HG03342 (cell line): Measurements from ENCODE around the gene LCNL1.

Experiments
- ATAC-seq: cut with Tn5 transposase; IDR thresholded peaks from one replicate; pipeline ENCODE4 v1.9.1; 2021; ENCODE audit warnings: mild to moderate bottlenecking, moderate library complexity; ENCODE audit not compliant: unreplicated experiment

LCNL1 gene

DNA sequence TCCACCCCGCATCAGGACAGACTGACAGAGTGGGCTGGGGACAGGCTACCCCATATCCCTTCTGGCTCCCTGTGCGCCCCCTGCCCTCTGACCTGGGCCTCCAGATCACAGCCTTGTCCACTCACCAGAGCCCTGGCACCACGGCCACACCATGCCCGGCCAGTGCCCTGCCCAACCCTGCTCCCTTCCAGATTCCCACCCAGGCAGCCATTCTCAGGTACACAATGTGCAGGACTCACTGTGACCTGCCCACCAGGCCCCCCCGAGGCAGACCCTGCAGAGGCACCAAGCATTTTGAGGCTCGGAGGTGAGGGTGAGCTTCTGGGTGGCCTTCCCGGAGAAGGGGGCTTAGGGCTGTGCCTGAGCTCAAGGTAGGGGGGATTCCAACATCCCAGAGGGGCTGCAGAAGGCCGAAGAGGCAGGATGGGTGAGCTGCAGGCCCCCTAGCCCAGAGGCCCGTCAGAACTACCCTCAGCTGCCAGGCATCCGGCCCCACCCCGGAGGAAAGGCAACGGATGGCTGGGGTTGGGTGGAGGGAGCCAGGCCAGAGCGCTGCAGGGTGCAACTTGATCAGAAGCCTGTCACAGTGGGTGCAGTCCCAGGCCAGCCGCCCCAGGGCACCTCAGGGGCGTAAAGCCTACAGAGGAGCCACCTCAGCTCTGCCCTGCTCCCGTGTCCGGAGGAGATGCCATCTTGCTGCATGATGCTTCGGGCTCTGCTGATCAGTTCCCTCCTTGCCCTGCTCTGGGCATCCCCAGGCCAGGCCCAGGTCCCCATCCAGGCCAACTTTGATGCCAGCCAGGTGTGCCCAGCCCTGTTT, at the start of gene LCNL1:
LCNL1 (plus strand) TSS at position 762 of the 820 bp plus-strand sequence. CDS start 594 bp downstream, outside the sequence.
- ATAC-seq = no peak

- no peak for ATAC-seq
These were observed 48.5 kb upstream of the LCNL1 start for GRCh38 chr9:136934277-136934676.

DNA sequence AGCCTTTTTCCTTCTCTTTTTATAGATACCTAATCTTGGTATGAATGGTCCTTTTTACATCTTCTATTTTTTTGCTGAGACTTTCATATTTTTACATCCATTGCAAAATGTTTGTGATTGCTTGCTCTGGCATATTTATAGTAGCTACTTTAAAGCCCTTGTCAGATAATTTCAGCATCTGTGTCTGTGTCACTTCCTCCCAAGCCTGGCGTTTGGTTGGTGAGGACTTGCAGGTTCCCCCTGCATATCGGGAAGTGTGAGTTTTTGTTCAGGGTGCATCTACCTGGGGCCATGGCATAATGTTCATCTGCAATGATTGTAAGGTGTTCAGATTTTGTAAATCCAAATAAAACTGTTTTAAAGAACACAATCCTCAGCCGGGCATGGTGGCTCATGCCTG, 47.1 kb upstream of the LCNL1 start:
- no peak for ATAC-seq

GRCh38 chr9:136936645-136937170, 46.1 kb upstream of the LCNL1 start:
- no peak for ATAC-seq

GRCh38 chr9:136937186-136938001, 45.4 kb upstream of the LCNL1 start:
- no peak for ATAC-seq

DNA sequence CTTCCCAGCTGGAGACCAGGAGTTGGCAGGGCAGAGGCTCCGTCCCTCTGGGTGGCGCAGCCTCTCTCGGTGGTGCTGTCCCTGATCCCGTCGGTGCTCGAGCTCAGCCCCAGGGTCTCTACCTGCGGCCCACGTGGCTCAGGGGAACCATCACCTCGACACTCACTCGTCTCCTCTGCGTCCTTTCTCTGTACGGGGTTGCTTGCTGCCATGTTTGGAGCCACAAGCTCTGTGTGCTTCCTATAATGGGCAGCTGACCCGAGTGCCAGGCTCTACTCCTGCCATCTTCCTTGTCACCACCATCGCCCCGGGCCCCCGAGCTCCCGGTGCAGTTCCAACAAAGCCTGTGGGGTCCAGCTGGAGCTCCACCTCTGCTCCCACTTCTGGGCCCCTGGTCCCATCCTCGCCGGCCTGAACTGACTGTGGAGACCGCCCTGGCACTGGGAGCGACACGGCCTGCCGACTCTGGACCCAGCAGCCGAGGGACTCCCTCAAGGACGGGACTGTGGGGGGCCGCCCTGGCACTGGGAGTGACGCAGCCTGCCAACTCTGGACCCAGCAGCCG, 43.3 kb upstream of the LCNL1 start:
- ATAC-seq = no peak

DNA sequence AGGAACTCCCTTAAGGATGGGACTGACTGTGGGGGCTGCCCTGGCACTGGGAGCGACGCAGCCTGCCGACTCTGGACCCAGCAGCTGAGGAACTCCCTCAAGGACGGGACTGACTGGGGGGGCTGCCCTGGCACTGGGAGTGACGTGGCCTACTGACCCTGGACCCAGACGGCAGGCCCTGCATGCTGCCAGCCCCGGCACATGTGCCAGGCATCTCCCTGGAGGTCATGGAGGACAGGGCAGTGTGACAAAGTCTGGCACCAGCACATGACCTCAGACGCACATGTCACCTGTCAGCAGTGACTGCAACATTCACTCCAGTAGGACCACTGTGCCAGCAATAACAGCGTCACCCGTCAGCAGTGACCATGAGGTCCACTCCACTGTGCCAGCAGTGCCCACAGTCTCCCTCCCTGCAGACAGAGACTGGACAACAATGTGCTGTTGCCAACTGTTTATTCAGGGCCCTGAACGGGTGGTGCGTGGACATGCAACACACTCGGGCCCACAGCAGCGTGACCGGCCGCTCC, 42.7 kb upstream of the LCNL1 start:
- no peak for ATAC-seq

DNA sequence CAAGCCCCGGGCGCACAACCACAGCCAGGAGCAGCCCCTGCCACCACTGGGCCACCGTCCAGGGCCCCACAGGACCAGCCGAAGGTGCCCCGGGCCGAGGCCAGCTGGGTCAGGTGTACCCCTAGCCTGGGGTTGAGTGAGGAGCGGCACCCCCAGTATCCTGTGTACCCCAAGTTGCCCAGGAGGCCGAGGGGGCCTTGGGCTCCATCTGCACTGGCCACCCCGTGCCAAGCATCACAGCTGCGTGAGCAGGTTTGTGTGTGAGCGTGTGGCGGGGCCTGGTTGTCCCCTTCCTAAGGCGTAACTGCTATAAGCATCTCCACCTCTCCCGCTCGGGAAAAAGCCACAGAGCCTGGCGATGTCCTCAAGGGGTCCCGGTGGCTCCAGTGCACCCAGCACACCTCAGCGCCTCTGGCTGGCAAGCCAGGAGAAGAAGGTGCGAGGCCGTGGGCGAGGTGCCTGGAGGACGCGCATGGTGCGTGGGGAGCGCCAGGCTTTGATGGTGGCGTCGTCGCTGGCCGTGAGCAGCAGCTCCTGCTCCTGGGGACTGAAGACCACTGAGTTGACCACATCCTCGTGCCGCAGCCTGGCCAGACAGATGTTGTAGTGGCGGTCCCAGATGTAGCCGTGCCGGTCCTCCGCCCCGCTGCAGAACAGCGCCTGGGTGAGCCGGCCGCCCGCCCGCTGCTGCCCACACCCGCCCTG, 42.1 kb upstream of the LCNL1 start:
- no peak for ATAC-seq

- ATAC-seq = no peak
These were observed 41.3 kb upstream of the LCNL1 start for GRCh38 chr9:136941231-136942111.

DNA sequence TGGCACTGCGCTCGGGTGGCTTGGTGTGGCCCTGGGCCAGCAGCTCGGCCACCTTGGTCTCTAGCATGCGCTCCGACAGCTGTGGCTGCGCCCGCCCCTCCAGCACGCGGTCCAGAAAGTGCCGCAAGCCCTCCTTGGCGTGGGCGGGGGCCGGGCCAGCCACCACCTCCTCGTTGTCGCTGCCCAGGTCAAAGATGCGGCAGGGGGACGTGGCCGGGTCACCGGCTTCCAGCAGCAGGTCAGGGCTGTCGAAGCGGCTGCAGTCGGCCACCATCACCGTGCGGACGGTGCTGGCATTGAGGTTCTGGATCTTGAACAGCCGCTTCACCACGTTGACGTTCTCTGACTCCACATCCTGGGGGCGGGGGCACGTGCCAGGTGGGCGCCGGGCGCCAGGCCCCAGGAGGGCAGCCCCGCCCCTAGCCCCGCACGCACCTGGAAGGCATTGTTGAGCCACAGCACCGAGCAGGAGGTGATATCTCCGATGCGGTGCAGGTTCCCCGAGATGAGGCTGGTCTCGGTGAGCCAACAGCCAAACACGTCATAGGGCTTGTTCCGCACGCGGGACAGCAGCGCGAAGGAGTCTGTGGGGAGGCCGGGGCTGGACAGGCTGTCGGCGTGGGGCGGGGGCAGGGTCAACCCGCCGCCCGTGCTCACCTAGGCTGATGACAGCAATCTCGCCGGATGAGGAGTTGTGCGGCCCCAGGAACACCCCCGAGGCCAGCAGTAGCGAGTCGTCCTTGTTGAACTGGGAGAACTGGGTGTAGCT, 40.5 kb upstream of the LCNL1 start:
- no peak for ATAC-seq

DNA sequence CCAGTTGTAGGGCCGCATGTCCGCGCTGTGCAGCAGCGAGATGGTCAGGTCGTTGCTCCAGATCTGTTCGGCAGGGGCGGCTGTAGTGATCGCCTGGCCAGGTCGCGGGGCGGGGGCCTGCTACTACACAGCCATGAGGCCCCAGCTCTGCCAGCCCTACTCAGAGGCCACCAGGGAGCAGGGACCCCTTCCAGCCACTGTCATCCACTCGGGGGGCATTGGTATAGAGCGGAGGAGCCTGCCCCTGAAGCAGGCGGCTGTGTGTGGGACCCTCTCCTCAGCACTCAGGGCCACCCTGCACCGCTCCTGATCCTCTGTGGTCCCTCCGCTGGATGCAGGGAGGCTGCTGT, 39.9 kb upstream of the LCNL1 start:
- ATAC-seq = no peak

- peak; percentile 7 for ATAC-seq
These were observed 39.2 kb upstream of the LCNL1 start for GRCh38 chr9:136943291-136944211.

DNA sequence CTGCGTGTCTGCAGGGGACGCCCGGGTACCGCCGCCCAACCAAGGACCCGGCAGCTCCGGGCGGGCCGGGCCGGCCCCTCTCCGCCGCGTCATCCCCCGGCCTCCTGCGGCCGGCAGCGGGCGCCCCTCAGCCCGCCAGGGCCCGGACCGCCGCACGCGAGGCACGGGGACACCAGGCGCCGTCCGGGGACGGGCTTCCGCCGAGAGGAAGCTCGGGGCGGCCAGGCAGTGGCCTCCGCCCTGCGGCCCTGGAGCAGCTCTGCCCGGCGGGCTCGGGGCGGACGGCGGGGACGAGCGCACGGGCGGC, 38.6 kb upstream of the LCNL1 start:
- peak; percentile 39 for ATAC-seq

DNA sequence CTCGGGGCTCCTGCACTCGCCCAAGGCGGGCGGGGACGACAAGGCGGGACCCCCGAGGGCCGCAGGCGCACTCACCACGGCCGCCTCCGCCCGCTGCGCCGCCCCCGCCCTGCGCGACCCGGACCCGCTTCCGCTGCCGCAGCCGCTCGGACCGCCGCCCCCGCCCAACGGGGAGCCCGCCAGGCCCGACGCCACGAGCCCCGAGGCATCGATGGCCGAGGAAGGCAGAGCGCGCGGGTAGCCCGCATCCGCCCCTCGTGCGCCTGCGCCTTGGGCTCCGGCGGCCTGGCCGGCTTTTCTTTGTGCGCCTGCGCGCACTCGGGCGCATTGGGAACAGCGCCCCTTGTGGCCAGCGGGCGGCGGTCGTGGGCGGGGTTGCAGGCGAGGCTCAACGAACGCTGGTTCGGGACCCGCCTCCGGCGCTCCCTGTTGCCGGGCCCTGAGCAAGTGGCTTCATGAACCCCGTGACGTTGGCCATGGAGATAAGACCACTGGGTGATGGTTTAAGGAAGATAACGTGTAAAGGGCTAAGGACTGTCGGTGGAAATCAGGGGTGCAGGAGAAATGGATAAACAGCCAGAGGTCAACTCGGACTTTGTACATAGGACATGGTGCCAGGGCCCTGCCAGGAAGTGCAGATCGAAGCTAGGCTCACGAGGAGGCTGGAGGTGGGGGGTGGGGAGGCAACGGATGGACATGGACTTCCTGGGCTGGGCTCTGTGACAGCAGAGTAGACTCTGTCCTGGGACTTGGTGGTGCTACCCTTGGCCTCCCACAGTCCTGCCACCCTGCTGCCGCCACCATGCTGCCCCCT, 38.1 kb upstream of the LCNL1 start, which contains the start of the genes C8G and FBXW5:
C8G (plus strand) TSS at position 725 of the 814 bp plus-strand sequence; CDS start at position 803, 78 bp downstream.
FBXW5 (minus strand) TSS at position 220 of the 814 bp plus-strand sequence. CDS start 655 bp downstream, outside the sequence.
- peak; percentile 65 for ATAC-seq

DNA sequence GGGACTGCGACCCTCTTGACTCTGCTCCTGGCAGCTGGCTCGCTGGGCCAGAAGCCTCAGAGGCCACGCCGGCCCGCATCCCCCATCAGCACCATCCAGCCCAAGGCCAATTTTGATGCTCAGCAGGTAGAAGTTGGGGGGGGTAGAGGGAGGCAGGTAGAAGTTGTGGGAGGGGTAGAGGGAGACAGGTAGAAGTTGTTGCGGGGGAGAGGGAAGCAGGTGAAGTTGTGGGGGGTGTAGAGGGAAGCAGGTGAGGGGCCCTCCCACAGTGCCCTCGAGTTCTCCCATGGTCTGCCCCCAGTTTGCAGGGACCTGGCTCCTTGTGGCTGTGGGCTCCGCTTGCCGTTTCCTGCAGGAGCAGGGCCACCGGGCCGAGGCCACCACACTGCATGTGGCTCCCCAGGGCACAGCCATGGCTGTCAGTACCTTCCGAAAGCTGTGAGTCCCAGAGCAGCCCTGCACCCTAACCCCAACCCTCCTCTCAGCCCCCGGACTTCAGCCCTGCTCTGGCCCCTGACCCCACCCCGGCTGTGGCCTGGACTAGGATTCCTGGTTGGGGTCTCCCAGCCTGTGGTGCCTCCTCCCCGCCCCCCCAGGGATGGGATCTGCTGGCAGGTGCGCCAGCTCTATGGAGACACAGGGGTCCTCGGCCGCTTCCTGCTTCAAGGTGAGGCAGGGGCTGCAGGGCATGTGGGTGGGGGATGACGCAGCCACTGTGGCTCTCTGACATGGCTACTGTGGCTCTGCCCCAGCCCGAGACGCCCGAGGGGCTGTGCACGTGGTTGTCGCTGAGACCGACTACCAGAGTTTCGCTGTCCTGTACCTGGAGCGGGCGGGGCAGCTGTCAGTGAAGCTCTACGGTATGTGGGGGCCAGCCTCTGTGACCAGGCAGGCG, 37.2 kb upstream of the LCNL1 start:
- ATAC-seq = no peak
